Upper lobe of left lung (tissue), 4 donors: Measurements from ENCODE around the gene RNPS1.

Experiments used
- EP300 ChIP-seq, 4 donors: sonication (generic); formaldehyde crosslinking; IDR thresholded peaks; one replicate each; pipeline ENCODE4 v1.5.1; 2017; ENCODE audit warnings: antibody characterized with exemption in 4 of 4, control low read depth in 2 of 4
- POLR2A ChIP-seq, 4 donors: fragments of 450-650 bp; IDR thresholded peaks; one replicate each; pipeline ENCODE4 v1.5.1; 2016 to 2017; ENCODE audit warnings: antibody characterized with exemption in 4 of 4, mild to moderate bottlenecking in 2 of 4
- POLR2AphosphoS5 ChIP-seq, 2 donors: sonication (generic); formaldehyde crosslinking; IDR thresholded peaks; one replicate each; pipeline ENCODE4 v1.5.1; 2017; ENCODE audit warnings: antibody characterized with exemption in 2 of 2
- TF ChIP-seq, protein P1 (sequence below), 6 experiments: fragments of 450-650 bp in 4 of 6; fragments of 200-600 bp in 2 of 6; sonication (generic) in 2 of 6; IDR thresholded peaks; one replicate each; pipeline ENCODE4 v1.5.1; 2016 to 2019; ENCODE audit warnings: antibody characterized with exemption in 6 of 6

DNA sequence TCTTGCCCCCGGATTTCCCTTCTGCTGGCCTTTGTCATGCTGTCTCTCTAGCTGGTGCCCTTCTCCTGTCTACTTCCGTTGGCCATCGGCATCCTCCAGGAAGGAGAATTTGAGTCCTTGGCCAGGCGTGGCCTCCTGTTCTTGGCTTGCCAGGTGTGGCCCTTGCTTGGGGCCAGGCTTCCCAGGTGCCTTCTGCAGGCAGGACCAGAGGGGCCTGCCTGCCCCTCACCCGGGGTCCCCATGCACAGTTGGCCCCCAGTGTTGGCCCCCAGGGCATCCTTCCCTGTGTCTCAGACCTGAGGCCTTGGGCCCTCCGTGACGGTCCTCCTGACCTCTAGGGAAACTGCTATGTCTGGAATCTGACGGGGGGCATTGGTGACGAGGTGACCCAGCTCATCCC, 60.1 kb downstream of the RNPS1 start:
- TF ChIP-seq, protein P1, sequence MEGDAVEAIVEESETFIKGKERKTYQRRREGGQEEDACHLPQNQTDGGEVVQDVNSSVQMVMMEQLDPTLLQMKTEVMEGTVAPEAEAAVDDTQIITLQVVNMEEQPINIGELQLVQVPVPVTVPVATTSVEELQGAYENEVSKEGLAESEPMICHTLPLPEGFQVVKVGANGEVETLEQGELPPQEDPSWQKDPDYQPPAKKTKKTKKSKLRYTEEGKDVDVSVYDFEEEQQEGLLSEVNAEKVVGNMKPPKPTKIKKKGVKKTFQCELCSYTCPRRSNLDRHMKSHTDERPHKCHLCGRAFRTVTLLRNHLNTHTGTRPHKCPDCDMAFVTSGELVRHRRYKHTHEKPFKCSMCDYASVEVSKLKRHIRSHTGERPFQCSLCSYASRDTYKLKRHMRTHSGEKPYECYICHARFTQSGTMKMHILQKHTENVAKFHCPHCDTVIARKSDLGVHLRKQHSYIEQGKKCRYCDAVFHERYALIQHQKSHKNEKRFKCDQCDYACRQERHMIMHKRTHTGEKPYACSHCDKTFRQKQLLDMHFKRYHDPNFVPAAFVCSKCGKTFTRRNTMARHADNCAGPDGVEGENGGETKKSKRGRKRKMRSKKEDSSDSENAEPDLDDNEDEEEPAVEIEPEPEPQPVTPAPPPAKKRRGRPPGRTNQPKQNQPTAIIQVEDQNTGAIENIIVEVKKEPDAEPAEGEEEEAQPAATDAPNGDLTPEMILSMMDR (IDR thresholded peaks at IDR 0.05): no peak
- no peak for TF ChIP-seq EP300 (IDR thresholded peaks at IDR 0.05)
- TF ChIP-seq POLR2A (IDR thresholded peaks at IDR 0.05): no peak
- no peak for TF ChIP-seq POLR2AphosphoS5 (IDR thresholded peaks at IDR 0.05)
